Epithelial cell of proximal tubule (primary cell): ENCODE data around the gene USP19. TPM values are rescaled to one million over a fixed set of nuclear protein-coding genes. Genes with fewer than 3 reads are reported as not detected.
A peak's percentile ranks its signal among the peaks of the same experiment; 100 is the strongest.

ENCODE experiments used
- DNase-seq: peaks from one replicate; pipeline ENCODE4 v3.0.0-alpha.2; 2011; ENCODE audit warnings: low read depth
- H3K4me3 ChIP-seq: 2 replicates; pipeline ENCODE4 v1.5.1; 2011; ENCODE audit warnings: low read depth, mild to moderate bottlenecking, low read length
- CTCF ChIP-seq: conservative IDR thresholded peaks from 2 replicates; pipeline ENCODE4 v1.5.1; 2012; ENCODE audit warnings: low read depth, mild to moderate bottlenecking, low read length
- total RNA-seq: library from RNA; depleted of rRNA; stranded (reverse); fragments of >200 nt; gene quantifications from 2 replicates; pipeline ENCODE4 v1.2.3, GENCODE V29; 2015

The USP19 gene
- total RNA-seq, 1 donor from 2014 or later: 34.7 TPM

GRCh38 chr3:49124203-49124602, 3.6 kb upstream of the USP19 start:
- no peak for DNase-seq
- H3K4me3 ChIP-seq: no peak overlapping the region
- no peak for TF ChIP-seq CTCF

DNA sequence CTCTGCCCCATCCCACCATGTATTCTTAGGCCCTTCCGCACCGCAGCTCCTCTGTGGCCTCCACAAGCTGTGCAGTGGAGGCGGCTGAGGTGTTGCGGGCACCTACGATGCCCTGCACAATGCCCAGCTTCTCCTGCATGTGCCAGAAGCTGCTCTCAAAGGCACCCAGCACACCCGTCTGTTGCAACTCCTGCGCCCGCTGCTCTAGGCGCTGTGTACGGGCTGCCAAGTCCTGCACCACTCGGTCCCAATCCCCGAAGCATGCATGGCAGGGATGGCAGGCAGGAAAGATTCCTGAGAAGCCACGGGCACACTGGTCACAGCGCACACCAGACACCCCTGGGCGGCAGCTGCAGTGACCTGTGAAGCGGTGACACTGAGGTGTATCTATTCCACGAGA, 3.1 kb upstream of the USP19 start:
- no peak for TF ChIP-seq CTCF
- no peak for DNase-seq
- H3K4me3 ChIP-seq: no peak overlapping the region

DNA sequence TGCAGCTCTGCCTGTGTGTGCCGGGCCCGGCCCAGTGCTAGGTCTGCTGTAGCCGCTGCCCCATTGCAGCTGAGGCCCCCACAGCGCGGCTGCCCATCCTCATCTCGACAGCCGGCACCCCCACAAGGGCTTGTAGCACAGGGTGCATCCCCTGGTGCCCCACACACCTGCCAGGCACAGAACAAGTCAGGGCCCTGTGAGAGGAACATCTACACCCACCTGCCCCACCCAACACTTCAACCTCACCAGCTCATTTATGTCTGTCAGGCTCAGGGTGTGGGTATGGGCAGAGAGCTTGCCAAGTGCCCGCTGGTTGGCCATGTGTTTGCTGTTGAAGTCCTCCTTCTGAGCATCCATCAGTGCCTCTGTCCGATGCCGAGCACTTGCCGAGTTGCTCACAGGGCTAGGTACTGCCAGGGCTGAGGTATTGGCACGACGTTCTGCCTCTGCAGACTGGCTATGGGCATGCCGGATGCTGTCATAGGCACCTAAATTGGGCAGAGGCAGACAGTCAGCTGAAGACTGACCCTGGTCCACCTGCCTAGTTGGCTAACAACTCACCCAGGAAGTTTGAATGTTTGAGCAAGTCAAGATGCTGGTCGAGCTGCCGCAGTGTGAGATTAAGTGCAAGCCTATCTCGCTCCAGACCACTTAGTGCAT, 2.4 kb upstream of the USP19 start:
- no peak for TF ChIP-seq CTCF
- no peak overlapping the region for H3K4me3 ChIP-seq
- no peak for DNase-seq

DNA sequence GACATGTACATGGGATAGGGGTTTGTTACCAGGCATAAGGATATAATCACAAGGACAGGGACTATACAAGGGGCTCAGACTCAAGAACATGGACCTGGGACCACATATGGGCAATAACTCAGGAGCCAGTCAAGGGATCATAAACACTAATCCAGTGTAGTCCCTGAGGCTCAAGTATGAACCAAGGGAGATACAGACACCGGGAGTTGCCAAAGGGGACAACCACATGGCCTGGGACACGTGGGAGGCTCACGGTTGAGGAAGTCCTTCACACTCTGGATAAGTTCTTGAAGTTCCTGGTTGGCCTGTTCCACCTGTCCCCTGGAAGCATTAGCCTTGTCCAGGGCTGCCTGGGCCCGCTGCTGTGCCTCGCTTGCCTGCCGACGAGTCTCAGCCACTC, 1.8 kb upstream of the USP19 start:
- DNase-seq: no peak
- TF ChIP-seq CTCF: no peak
- H3K4me3 ChIP-seq: no peak overlapping the region

DNA sequence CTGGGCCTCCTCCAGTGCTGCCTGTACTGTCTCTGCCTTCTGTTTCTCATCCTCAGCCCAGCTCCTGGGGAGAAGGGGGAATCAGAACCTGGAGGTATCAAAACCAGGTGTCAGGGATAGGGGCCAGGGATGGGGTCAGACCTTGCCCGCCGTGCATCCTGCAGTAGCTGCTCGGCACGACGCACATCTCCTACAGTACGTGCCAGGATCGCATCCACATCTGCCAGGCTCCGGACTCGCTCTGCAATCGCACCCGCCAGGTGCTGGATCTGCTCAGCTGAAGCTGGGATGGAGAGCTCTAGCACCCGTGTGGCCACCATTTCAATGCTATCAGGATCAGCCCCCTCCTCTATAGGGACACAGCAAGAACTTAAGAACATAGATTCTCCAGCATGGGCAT, 1.4 kb upstream of the USP19 start:
- DNase-seq: no peak

DNA sequence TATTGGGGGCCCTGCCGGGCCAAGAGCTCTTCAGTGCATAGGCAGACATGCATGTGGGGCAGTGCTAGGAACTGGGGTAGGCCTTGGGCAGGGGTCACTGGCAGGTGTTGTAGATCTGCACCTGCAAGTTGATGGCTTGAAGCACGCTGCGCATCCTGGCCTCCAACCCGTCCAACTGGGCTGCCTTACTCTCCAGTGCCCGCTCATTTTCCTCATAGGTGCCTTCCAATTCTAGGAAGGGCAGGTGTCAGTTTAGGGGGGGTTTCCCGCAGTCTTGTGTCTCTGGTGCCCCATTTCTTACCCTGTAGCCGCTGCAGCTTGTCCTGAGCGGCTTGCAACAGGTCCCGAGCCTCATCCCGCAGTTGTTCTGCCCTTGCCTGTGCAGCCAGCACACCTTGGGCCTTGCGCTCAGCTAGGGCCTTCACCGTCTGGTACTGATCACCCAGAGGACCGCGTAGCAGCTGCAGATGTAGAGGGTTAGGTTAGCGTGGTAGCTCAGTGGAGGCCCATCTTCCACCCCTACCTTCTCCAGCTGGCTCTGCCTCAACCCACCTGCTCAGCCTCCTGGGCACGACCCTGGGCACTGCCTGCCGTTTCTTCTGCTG, 611 bp upstream of the USP19 start:
- no peak for DNase-seq
- peak overlapping the region; percentile 90 for H3K4me3 ChIP-seq
- TF ChIP-seq CTCF: no peak

More for the DNA sequence above, 1.4 kb upstream of the USP19 start:
- H3K4me3 ChIP-seq: no peak overlapping the region
- no peak for TF ChIP-seq CTCF

DNA sequence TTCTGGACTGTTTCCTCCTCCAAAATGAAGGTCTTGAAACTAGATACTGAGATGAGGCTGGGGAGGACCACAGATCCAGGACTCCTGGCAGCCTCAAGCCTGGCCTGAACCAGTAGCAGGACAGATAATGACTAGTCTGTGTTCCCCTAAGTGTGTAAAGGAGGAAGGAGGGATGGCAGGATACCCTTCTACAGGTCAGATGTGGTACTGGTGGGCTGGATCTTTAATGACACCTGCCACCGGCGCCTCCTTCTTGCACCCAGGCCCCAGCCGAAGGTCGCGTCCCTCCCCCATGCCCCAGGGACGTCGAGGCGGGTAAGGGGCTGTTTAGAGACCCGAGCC, 556 bp downstream of the USP19 start:
- peak overlapping the region; percentile 90 for H3K4me3 ChIP-seq
- TF ChIP-seq CTCF: no peak
- DNase-seq: no peak
